Measurements from ENCODE around the gene STXBP6.

DNA sequence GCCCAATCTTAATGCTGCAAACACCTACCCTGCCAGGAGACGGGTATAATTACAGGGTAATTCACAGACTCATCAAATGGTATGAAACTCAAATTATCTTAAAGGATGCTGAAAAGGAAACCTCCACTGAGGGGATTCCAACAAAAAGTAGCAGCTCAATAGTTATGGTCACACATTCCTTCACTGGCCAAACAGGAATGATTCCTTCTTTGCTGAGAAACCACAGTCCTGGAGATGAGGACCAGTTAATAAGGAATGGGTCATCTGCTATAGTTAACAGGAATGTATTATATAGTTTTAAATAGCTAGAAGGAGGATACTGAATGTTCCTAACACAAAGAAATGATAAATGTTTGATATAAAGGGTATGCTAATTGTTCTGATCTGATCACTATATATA, 136.9 kb downstream of the STXBP6 start:
- TF ChIP-seq, protein P1, sequence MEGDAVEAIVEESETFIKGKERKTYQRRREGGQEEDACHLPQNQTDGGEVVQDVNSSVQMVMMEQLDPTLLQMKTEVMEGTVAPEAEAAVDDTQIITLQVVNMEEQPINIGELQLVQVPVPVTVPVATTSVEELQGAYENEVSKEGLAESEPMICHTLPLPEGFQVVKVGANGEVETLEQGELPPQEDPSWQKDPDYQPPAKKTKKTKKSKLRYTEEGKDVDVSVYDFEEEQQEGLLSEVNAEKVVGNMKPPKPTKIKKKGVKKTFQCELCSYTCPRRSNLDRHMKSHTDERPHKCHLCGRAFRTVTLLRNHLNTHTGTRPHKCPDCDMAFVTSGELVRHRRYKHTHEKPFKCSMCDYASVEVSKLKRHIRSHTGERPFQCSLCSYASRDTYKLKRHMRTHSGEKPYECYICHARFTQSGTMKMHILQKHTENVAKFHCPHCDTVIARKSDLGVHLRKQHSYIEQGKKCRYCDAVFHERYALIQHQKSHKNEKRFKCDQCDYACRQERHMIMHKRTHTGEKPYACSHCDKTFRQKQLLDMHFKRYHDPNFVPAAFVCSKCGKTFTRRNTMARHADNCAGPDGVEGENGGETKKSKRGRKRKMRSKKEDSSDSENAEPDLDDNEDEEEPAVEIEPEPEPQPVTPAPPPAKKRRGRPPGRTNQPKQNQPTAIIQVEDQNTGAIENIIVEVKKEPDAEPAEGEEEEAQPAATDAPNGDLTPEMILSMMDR (IDR thresholded peaks at IDR 0.05; ENCODE audit: low read depth, low read length): no peak
- TF ChIP-seq EZH2phosphoT487 (IDR thresholded peaks at IDR 0.05; ENCODE audit: low read depth): no peak
